ENCODE data around the gene EID2. TPM values are rescaled to one million over a fixed set of nuclear protein-coding genes. Genes with fewer than 3 reads are reported as not detected.

The EID2 gene
- total and polyA plus RNA-seq, 2 of the 13 experiments (the other 11 are each of a cell fraction or from before 2014, with no cell fraction given): 3.7 to 14.1 TPM

DNA sequence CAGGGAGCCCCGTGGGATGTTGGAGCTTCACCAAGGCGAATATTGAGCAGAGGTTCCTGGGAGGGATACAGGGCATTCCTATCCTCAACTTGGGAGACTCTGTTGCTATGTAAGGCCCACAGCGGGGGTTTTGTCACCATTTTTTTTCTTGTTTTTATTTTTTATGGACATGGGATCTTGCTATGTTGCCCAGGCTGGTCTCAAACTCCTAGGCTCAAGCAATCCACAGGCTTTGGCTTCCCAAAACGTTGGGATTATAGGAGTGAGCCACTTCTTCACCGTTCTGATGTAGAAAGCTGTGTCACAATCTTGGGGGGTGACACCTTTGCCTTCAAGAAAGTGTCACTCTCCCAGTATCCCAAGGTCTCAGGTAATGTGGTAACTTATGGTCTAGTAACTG lies 38.6 kb downstream of the EID2 start:
- CTCF ChIA-PET (ENCODE audit: low intra/inter-chr PET ratio, low total read pairs): no interaction called here
- in situ Hi-C loops (cut with HindIII; ENCODE audit: extremely low pct_ligation_motif_present, low pct_unique_long_range_greater_than_20kb) (no loop called here), intact Hi-C loops (cut with micrococcal nuclease; ENCODE audit: unreplicated experiment) (no loop called here)
- Histone ChIP-seq H3K9ac (ENCODE audit: insufficient read depth, low read depth, low read length) (no peak overlapping the region), H3K4me2 (ENCODE audit: low read depth, low read length) (no peak overlapping the region), H3K4me1 (ENCODE audit: insufficient read depth, low read length) (peaks cover 30% of the 10 kb centered on the region), H3K27ac (ENCODE audit: extremely low read length, insufficient read depth, low read length) (no peak overlapping the region), H4K20me1 (ENCODE audit: insufficient read depth, low read length) (no peaks in the 10 kb centered on the region), H3K9me3 (ENCODE audit: low read length) (no peaks in the 10 kb centered on the region), H3K79me2 (ENCODE audit: insufficient read depth, low read length) (no peaks in the 10 kb centered on the region), H3K4me3 (replicated peaks in 1 of 3; ENCODE audit: insufficient read depth in 1 of 3, low read depth in 2 of 3, low read length in 3 of 3) (no peak overlapping the region), H3K36me3 (replicated peaks in 1 of 2; ENCODE audit: control insufficient read depth in 1 of 2, insufficient read depth in 2 of 2, low read length in 2 of 2) (no peaks in the 10 kb centered on the region), H2AFZ (ENCODE audit: low read length) (no peak overlapping the region), H3K27me3 (ENCODE audit: control insufficient read depth in 1 of 2, insufficient read depth in 2 of 2, low read length in 2 of 2) (peaks cover 20 to 64% of the 10 kb centered on the region in 2 experiments)
- no peak for FAIRE-seq
- 27% methylated on average over 4 of the region's 5 CpGs for WGBS (ENCODE audit: low lambda C conversion rate)
- no peak for ATAC-seq
- BruUV-seq (replicated peaks): no TSS peak
- TF ChIP-seq, protein P1, sequence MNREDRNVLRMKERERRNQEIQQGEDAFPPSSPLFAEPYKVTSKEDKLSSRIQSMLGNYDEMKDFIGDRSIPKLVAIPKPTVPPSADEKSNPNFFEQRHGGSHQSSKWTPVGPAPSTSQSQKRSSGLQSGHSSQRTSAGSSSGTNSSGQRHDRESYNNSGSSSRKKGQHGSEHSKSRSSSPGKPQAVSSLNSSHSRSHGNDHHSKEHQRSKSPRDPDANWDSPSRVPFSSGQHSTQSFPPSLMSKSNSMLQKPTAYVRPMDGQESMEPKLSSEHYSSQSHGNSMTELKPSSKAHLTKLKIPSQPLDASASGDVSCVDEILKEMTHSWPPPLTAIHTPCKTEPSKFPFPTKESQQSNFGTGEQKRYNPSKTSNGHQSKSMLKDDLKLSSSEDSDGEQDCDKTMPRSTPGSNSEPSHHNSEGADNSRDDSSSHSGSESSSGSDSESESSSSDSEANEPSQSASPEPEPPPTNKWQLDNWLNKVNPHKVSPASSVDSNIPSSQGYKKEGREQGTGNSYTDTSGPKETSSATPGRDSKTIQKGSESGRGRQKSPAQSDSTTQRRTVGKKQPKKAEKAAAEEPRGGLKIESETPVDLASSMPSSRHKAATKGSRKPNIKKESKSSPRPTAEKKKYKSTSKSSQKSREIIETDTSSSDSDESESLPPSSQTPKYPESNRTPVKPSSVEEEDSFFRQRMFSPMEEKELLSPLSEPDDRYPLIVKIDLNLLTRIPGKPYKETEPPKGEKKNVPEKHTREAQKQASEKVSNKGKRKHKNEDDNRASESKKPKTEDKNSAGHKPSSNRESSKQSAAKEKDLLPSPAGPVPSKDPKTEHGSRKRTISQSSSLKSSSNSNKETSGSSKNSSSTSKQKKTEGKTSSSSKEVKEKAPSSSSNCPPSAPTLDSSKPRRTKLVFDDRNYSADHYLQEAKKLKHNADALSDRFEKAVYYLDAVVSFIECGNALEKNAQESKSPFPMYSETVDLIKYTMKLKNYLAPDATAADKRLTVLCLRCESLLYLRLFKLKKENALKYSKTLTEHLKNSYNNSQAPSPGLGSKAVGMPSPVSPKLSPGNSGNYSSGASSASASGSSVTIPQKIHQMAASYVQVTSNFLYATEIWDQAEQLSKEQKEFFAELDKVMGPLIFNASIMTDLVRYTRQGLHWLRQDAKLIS (CRISPR knock-in tag; IDR thresholded peaks at IDR 0.05): no peak
- TF ChIP-seq ZNF121 (CRISPR knock-in tag; IDR thresholded peaks at IDR 0.05): peak; percentile 41; the same call in 1 of the 2 replicates
- POLR2A ChIA-PET: no interaction called here
- no peak for DNase-seq (ENCODE audit: low spot score)

DNA sequence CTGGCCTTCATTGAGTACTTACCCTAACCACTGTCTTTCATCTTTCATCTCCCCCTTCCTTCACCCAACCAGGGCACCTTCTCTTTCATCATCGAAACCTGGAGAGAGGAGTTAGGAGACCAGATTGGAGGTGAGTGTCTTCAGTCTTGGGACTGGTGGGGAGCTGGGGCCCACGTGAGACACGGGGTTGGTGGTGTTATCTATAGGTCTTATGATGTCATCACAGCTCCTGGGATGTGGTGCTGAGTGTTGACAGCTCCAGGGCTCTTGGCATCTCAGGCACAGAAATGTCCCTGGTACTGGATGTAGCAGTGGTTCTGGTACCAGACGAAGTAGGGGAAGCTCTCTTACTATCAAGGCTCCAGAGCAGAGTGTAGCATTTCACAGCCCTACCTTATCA lies 39.4 kb downstream of the EID2 start:
- Histone ChIP-seq H3K79me2 (ENCODE audit: insufficient read depth, low read length) (no peaks in the 10 kb centered on the region), H2AFZ (ENCODE audit: low read length) (no peak overlapping the region), H3K27me3 (ENCODE audit: control insufficient read depth in 1 of 2, insufficient read depth in 2 of 2, low read length in 2 of 2) (peaks cover 19 to 62% of the 10 kb centered on the region in 2 experiments), H3K9me3 (ENCODE audit: low read length) (no peaks in the 10 kb centered on the region), H3K4me2 (ENCODE audit: low read depth, low read length) (no peak overlapping the region), H3K27ac (ENCODE audit: extremely low read length, insufficient read depth, low read length) (no peak overlapping the region), H3K36me3 (replicated peaks in 1 of 2; ENCODE audit: control insufficient read depth in 1 of 2, insufficient read depth in 2 of 2, low read length in 2 of 2) (no peaks in the 10 kb centered on the region), H3K4me3 (replicated peaks in 1 of 3; ENCODE audit: insufficient read depth in 1 of 3, low read depth in 2 of 3, low read length in 3 of 3) (no peak overlapping the region), H3K9ac (ENCODE audit: insufficient read depth, low read depth, low read length) (no peak overlapping the region), H4K20me1 (ENCODE audit: insufficient read depth, low read length) (no peaks in the 10 kb centered on the region), H3K4me1 (ENCODE audit: insufficient read depth, low read length) (peaks cover 30% of the 10 kb centered on the region)
- ChIA-PET CTCF (ENCODE audit: low intra/inter-chr PET ratio, low total read pairs) (no interaction called here), POLR2A (interaction anchor here (0.6 kb wide), 1 partner anchor 28 kb away, joined by 3 read pairs; no protein-coding TSS in a partner anchor)
- BruUV-seq (replicated peaks): no TSS peak
- FAIRE-seq (no peak), ATAC-seq (no peak), DNase-seq (ENCODE audit: low spot score) (no peak)
- intact Hi-C loops (cut with micrococcal nuclease; ENCODE audit: unreplicated experiment): no loop called here
- TF ChIP-seq ZNF235 (CRISPR knock-in tag; IDR thresholded peaks at IDR 0.05; ENCODE audit: borderline replicate concordance) (no peak), ATF7 (IDR thresholded peaks at IDR 0.05) (peak; percentile 71), ATF7 (CRISPR knock-in tag; IDR thresholded peaks at IDR 0.05) (no peak), CREB1 (IDR thresholded peaks at IDR 0.05) (peak; percentile 52; the same call in 1 of the 2 replicates), CREB1 (CRISPR knock-in tag; IDR thresholded peaks at IDR 0.05) (no peak)
- 25% methylated on average over 4 of the region's 4 CpGs for WGBS (ENCODE audit: low lambda C conversion rate)
- in situ Hi-C loops (cut with HindIII; ENCODE audit: extremely low pct_ligation_motif_present, low pct_unique_long_range_greater_than_20kb): no loop called here

All from HepG2 (cell line).